HG03457 (cell line): ENCODE results near the gene AKAP6.

Experiments
- ATAC-seq: cut with Tn5 transposase; IDR thresholded peaks from one replicate; pipeline ENCODE4 v1.9.1; 2021; ENCODE audit warnings: moderate number of reproducible peaks; ENCODE audit not compliant: unreplicated experiment

Gene AKAP6

GRCh38 chr14:32524609-32525375, 195.7 kb downstream of the AKAP6 start:
- ATAC-seq = no peak

- ATAC-seq = no peak
Observed at GRCh38 chr14:32525591-32525990, 196.5 kb downstream of the AKAP6 start.

DNA sequence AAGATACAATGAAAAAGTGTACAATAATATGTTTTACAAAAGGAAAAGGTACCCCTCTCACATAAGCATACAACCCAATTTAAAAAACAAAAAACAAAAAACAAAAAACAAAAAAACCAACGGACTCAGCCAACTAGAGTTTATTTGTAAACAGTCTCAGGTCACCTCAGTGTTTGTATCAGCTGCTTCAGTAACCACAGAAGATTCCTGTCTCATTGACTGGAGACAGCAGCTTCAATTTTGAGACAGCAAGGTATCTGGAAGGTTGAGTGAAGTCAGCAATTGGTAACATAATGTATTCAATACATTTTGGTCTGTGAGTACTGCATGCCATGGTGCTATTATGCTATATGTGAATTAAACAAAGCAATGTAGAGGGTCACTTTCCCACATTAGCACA, 201.7 kb downstream of the AKAP6 start:
- no peak for ATAC-seq

GRCh38 chr14:32531942-32532515, 202.9 kb downstream of the AKAP6 start:
- no peak for ATAC-seq

DNA sequence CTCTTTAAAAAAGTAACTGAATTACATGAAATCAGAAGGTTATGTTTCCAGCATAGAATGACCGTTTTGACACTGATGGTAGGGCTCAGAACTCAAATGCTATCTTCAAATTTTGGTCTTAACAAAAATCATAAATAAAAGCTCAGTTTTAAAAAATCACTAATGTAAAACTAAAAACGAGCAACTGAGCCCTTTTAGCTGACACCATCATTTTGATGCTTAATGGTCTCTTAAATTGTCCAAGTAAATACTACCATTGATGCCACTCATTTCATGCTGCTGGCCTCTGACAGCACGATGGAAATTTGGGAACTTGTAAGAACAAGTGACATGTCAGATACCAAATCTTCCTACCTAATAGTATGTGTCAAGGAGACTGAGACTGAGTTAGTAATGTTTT, 205.0 kb downstream of the AKAP6 start:
- ATAC-seq = no peak

- no peak for ATAC-seq
Observed at GRCh38 chr14:32536175-32536574, 207.1 kb downstream of the AKAP6 start.

DNA sequence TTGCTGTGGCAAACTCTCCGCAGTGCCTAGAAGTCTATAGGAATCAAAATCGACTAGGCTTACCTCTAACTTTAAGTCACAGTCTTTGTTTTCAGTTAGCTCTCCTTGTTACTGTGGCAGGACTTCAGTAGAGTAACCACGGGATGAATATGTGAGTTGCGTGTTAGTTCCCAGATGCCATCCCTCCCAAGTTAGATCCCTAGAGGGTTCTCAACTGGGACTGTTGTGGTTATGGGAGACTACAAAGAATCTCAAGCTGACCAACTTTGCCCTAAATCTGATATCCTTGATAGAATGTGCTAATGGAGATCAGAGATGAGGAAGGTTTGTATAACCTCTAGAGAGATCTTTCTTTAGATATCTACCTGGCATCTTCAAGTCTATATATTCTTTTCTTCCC, 208.1 kb downstream of the AKAP6 start:
- no peak for ATAC-seq

DNA sequence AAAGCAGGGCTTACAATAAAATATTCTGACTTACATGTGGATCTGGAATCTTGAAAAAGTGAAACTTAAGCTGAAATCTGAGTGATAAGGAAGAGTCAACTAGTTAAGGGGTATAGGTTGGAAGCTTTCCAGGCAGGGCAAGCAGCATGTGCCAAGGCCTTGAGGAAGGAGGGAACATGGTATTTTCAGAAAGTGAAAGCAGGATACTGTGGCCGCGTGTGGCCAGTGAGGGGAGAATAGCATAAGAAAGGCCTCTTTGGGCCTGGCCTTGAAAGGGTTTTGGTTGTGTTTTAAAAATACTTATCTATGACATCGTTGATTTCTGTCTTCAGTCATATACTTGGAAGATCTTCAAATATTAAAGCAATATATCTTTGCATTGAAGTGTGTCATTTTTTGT, 213.4 kb downstream of the AKAP6 start:
- ATAC-seq = no peak

DNA sequence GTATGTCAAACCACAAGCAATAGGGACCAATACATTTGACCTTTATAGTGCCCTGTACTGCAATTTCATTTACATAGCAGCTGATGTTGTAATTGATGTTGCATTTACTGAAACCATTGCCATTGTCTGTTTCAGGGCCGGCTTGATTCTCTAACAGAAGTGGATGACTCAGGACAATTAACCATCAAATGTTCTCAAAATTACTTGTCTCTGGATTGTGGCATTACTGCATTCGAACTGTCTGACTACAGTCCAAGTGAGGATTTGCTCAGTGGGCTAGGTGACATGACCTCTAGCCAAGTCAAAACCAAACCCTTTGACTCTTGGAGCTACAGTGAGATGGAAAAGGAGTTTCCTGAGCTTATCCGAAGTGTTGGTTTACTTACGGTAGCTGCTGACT, 216.0 kb downstream of the AKAP6 start:
- no peak for ATAC-seq

DNA sequence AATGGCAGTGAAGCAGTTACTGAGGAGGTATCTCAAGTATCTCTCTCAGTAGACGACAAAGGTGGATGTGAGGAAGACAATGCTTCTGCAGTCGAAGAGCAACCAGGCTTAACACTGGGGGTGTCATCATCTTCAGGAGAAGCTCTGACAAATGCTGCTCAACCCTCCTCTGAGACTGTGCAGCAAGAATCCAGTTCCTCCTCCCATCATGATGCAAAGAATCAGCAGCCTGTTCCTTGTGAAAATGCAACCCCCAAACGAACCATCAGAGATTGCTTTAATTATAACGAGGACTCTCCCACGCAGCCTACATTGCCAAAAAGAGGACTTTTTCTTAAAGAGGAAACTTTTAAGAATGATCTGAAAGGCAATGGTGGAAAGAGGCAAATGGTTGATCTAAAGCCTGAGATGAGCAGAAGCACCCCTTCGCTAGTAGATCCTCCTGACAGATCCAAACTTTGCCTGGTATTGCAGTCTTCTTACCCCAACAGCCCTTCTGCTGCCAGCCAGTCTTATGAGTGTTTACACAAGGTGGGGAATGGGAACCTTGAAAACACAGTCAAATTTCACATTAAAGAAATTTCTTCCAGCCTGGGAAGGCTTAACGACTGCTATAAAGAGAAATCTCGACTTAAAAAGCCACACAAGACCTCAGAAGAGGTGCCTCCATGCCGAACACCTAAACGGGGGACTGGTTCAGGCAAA, 216.6 kb downstream of the AKAP6 start:
- no peak for ATAC-seq

- no peak for ATAC-seq
Observed at GRCh38 chr14:32546246-32546645, 217.1 kb downstream of the AKAP6 start.

- ATAC-seq = no peak
Observed at GRCh38 chr14:32552766-32553165, 223.7 kb downstream of the AKAP6 start.

DNA sequence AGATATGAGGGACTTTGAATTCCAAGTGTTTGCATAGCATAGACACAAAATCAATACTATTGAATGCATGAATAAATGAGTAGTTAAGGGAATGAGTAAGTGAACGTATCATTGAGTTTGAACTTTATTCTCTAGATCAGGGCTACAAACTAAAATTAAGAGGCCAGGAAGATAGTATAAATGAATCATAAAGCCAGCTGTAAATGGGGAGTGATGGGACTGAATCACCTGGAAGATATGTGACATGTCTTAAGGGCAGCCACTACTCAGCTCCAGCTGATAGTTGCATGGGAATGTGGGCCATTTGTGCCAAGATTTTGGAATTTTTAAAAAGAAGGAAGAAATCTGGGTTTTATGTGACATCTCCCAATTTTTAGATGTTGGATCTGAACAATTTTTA, 229.9 kb downstream of the AKAP6 start:
- ATAC-seq = no peak

GRCh38 chr14:32559590-32559989, 230.5 kb downstream of the AKAP6 start:
- no peak for ATAC-seq

- peak; percentile 74 for ATAC-seq
Observed at GRCh38 chr14:32560209-32560857, 231.2 kb downstream of the AKAP6 start.

DNA sequence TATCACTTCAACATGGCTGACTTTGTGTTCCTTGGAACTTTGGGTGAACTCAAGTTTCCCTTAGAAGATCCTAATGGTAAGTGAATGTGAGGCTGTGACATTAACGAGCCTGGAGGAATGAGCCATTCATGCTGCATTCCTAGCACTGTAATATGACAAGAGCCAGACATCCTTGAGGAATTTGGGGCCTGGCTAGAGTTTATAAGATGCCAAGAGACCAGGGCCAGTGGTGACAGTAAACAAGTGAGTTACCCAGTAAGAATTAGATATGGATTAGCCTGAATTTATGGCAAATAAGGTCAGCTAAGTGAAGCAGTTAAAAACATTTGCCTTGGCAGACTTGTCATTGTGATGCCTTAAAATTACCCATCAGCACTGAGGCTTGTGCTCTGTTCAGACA, 232.4 kb downstream of the AKAP6 start:
- ATAC-seq = no peak

- no peak for ATAC-seq
Observed at GRCh38 chr14:32564596-32564995, 235.5 kb downstream of the AKAP6 start.

GRCh38 chr14:32565256-32565655, 236.2 kb downstream of the AKAP6 start:
- no peak for ATAC-seq

DNA sequence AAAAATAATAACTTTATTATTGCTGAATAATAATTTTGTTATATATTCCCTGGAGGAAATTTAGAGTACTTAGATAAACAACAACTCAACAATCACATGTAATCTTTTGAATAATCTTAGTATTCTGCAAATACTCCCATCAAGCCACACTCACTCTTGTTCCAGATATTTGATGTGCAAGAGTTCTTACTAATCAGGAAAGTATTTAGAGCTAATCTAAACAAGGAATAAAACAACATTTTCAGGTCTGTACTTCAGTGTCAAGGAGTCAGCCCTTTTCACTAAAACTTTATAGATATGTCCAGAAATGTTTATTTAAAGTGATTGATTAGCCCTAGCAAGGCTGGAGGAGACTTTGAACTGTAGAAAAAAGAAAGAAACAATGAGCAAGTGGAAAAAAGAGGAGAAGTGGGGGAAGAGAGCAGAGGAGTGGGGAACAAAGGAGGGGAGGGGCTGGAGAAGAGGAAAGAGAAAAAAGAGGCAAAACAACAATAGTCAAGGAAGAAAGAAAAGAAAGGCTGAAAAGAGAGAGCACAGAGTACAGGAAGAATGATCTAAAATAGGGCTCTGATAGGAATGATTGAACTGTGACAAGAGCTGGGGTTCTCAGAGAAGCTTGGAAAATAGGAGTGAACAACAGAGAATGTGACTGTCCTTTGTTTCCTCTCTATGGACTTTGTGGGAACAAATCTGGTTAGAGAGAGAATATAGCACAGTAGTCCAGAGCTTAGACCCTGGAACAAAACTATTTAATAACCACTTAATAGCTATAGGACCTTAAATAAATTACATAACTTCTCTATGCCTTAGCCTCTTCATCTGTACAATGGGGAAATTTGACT, 238.7 kb downstream of the AKAP6 start:
- no peak for ATAC-seq

DNA sequence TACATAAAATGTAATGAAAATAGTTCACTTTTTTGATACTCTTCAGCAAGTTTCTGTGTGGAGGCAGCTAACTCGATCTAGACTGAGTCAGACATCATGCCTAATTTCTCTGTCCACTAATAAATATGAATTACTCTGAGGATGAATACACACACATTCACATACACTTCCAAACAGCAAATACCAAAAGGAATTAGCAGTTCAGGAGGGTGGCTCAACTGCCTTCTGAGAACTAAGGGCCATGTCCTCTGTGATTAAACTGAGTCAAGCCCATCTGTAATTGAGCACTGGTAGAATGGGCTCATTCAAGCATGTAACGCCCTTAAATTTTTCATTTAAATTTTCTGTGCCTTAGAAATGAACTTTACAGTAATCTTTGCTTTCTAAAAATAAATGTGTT, 242.5 kb downstream of the AKAP6 start:
- no peak for ATAC-seq
